Measurements from ENCODE around the gene TOR2A. TPM values are rescaled to one million over a fixed set of nuclear protein-coding genes. Genes with fewer than 3 reads are reported as not detected.

The TOR2A gene
- total and polyA plus RNA-seq, 10 donors = 16.8 to 36.5 (median 22.7) TPM

DNA sequence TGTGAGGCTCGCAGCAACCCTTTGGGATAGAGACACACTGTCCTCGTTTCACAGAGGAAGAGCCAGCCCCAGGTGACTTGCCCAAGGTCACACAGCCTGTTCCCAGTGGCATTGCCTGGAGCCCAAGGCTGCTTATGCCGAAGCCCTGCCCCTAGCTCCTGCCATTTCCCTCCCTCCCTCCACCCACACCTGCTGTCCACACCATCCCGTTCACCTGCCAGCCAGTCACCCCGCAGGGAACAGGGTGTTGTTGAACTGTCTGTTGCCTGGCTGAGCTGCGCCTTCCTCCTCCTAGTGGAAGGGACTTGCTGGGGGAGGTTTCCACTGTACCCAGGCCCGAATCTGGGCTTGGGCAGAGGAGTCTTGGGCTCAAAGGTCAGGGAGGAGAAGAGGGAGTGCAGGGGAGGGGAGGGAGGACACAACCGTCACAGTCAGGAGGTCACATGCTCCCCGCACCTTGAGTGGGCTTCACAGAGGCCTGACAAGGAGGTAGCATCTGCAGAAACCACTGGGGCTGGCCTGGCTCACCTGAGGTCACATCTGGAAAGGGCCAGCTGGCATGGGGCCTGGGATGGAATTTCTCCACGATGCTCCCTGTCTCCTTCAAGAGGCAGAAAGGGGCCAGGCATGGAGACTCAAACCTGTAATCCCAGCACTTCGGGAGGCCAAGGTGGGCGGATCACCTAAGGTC is 12.9 kb downstream of the TOR2A start:
- DNase-seq = no peak
- intact Hi-C loops (cut with DNase I; ENCODE audit: low total_unique reads) = loop anchor here (10.0 kb wide), 1 partner anchor 217 kb away; no protein-coding TSS in a partner anchor
- TF ChIP-seq, protein P1, sequence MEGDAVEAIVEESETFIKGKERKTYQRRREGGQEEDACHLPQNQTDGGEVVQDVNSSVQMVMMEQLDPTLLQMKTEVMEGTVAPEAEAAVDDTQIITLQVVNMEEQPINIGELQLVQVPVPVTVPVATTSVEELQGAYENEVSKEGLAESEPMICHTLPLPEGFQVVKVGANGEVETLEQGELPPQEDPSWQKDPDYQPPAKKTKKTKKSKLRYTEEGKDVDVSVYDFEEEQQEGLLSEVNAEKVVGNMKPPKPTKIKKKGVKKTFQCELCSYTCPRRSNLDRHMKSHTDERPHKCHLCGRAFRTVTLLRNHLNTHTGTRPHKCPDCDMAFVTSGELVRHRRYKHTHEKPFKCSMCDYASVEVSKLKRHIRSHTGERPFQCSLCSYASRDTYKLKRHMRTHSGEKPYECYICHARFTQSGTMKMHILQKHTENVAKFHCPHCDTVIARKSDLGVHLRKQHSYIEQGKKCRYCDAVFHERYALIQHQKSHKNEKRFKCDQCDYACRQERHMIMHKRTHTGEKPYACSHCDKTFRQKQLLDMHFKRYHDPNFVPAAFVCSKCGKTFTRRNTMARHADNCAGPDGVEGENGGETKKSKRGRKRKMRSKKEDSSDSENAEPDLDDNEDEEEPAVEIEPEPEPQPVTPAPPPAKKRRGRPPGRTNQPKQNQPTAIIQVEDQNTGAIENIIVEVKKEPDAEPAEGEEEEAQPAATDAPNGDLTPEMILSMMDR (IDR thresholded peaks at IDR 0.05 in 8 of 11, conservative IDR thresholded peaks at IDR 0.05 in 3 of 11) = no peak
- TF ChIP-seq POLR2AphosphoS5 (IDR thresholded peaks at IDR 0.05) = no peak
- no peak for TF ChIP-seq POLR2A (IDR thresholded peaks at IDR 0.05)
- Histone ChIP-seq H3K27me3 (replicated peaks in 1 of 7) (peaks cover 0 to 2% (median 0%) of the 10 kb centered on the region in 7 donors), H3K36me3 (no peaks in the 10 kb centered on the region), H3K4me3 (no peak overlapping the region), H3K9me3 (no peaks in the 10 kb centered on the region), H3K4me1 (peaks cover 0 to 28% (median 6%) of the 10 kb centered on the region in 6 donors), H3K27ac (peak overlapping the region in 1 of 8 donors; percentile 46)
- 76 to 88% (median 84%) methylated on average over 12 of the region's 12 CpGs for WGBS, 5 donors

GRCh38 chr9:127721391-127721821 is 13.7 kb downstream of the TOR2A start:
- no peak for DNase-seq
- Histone ChIP-seq H3K4me3 (peak overlapping the region in 1 of 8 donors; percentile 4), H3K36me3 (no peaks in the 10 kb centered on the region), H3K27ac (peak overlapping the region in 3 of 8 donors; percentile 6 to 69 (median 46)), H3K9me3 (no peaks in the 10 kb centered on the region), H3K4me1 (peaks cover 0 to 31% (median 8%) of the 10 kb centered on the region in 6 donors), H3K27me3 (replicated peaks in 1 of 7) (peaks cover 0 to 2% (median 0%) of the 10 kb centered on the region in 7 donors)
- intact Hi-C loops (cut with DNase I; ENCODE audit: low total_unique reads) = loop anchor here (10.0 kb wide), 1 partner anchor 217 kb away; no protein-coding TSS in a partner anchor
- TF ChIP-seq POLR2AphosphoS5 (IDR thresholded peaks at IDR 0.05) (no peak), POLR2A (IDR thresholded peaks at IDR 0.05) (no peak)
- TF ChIP-seq, protein P1 (IDR thresholded peaks at IDR 0.05 in 8 of 11, conservative IDR thresholded peaks at IDR 0.05 in 3 of 11) = no peak
- 64 to 79% (median 77%) methylated on average over 9 to 11 of the region's 11 CpGs for WGBS, 5 donors

DNA sequence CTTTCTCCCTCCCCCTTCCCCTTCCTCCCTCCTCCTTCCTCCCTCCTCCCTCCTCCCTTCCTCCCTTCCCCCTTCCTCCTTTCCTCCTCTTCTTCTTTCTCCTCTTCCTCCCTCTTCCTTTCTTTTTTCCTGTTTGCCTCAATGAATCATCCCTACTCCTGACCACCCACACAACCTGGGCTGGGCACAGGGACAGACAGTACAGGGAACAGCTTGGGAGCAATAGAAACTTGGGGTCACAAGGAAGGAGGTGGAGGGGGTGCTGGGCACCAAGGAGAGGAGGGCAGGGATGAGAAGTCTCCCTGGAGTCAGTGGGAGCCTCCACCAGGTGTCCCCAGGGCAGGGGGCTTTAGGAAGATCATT is 14.2 kb downstream of the TOR2A start:
- no peak for DNase-seq
- Histone ChIP-seq H3K4me1 (peaks cover 4 to 37% (median 13%) of the 10 kb centered on the region in 6 donors), H3K4me3 (peak overlapping the region in 1 of 8 donors; percentile 4), H3K36me3 (no peaks in the 10 kb centered on the region), H3K9me3 (no peaks in the 10 kb centered on the region), H3K27me3 (replicated peaks in 1 of 7) (peaks cover 0 to 2% (median 0%) of the 10 kb centered on the region in 7 donors), H3K27ac (peak overlapping the region in 3 of 8 donors; percentile 6 to 81 (median 69))
- intact Hi-C loops (cut with DNase I; ENCODE audit: low total_unique reads) = loop anchor here (10.0 kb wide), 1 partner anchor 216 kb away; no protein-coding TSS in a partner anchor
- no peak for TF ChIP-seq POLR2AphosphoS5 (IDR thresholded peaks at IDR 0.05)
- TF ChIP-seq POLR2A (IDR thresholded peaks at IDR 0.05) = no peak
- TF ChIP-seq, protein P1 (IDR thresholded peaks at IDR 0.05 in 8 of 11, conservative IDR thresholded peaks at IDR 0.05 in 3 of 11) = no peak

Measured in spleen (tissue), 11 donors.